HG02588 (cell line): ENCODE measurements around the gene GAGE12H.
"Not testable (repeated sequence)": the region's sequence is repeated elsewhere in the genome, so short reads cannot be mapped to it uniquely, and the experiment has no call there.

Source experiments
- ATAC-seq: cut with Tn5 transposase; IDR thresholded peaks from one replicate; pipeline ENCODE4 v1.9.1; 2021; ENCODE audit warnings: mild to moderate bottlenecking, moderate library complexity; ENCODE audit not compliant: unreplicated experiment

The GAGE12H gene, protein sequence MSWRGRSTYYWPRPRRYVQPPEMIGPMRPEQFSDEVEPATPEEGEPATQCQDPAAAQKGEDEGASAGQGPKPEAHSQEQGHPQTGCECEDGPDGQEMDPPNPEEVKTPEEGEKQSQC

DNA sequence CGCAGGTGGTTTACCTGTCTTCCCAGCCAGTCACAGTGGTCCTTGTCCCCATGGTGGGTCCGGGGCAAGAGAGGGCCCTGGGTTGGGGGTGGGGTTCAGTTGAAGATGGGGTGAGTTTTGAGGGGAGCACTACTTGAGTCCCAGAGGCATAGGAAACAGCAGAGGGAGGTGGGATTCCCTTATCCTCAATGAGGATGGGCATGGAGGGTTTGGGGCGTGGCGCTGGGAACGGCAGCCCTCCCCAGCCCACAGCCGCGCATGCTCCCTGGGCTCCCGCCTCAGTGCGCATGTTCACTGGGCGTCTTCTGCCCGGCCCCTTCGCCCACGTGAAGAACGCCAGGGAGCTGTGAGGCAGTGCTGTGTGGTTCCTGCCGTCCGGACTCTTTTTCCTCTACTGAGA, at the start of gene GAGE12H:
Gene GAGE12H, plus strand, starts transcription at position 301 of the 400 bp plus-strand sequence. CDS start 1,155 bp downstream, outside the sequence.
- not testable (repeated sequence) for ATAC-seq

DNA sequence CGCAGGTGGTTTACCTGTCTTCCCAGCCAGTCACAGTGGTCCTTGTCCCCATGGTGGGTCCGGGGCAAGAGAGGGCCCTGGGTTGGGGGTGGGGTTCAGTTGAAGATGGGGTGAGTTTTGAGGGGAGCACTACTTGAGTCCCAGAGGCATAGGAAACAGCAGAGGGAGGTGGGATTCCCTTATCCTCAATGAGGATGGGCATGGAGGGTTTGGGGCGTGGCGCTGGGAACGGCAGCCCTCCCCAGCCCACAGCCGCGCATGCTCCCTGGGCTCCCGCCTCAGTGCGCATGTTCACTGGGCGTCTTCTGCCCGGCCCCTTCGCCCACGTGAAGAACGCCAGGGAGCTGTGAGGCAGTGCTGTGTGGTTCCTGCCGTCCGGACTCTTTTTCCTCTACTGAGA, 47.9 kb upstream of the GAGE12H start, which contains the start of gene GAGE12C:
Gene GAGE12C, plus strand, starts transcription at position 301 of the 400 bp plus-strand sequence. CDS start 1,155 bp downstream, outside the sequence.
- not testable (repeated sequence) for ATAC-seq

DNA sequence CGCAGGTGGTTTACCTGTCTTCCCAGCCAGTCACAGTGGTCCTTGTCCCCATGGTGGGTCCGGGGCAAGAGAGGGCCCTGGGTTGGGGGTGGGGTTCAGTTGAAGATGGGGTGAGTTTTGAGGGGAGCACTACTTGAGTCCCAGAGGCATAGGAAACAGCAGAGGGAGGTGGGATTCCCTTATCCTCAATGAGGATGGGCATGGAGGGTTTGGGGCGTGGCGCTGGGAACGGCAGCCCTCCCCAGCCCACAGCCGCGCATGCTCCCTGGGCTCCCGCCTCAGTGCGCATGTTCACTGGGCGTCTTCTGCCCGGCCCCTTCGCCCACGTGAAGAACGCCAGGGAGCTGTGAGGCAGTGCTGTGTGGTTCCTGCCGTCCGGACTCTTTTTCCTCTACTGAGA, 38.3 kb upstream of the GAGE12H start, which contains the start of gene GAGE12D:
Gene GAGE12D, plus strand, starts transcription at position 301 of the 400 bp plus-strand sequence. CDS start 1,155 bp downstream, outside the sequence.
- not testable (repeated sequence) for ATAC-seq

DNA sequence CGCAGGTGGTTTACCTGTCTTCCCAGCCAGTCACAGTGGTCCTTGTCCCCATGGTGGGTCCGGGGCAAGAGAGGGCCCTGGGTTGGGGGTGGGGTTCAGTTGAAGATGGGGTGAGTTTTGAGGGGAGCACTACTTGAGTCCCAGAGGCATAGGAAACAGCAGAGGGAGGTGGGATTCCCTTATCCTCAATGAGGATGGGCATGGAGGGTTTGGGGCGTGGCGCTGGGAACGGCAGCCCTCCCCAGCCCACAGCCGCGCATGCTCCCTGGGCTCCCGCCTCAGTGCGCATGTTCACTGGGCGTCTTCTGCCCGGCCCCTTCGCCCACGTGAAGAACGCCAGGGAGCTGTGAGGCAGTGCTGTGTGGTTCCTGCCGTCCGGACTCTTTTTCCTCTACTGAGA, 28.8 kb upstream of the GAGE12H start, which contains the start of gene GAGE12E:
Gene GAGE12E, plus strand, starts transcription at position 301 of the 400 bp plus-strand sequence. CDS start 1,155 bp downstream, outside the sequence.
- ATAC-seq: not testable (repeated sequence)

DNA sequence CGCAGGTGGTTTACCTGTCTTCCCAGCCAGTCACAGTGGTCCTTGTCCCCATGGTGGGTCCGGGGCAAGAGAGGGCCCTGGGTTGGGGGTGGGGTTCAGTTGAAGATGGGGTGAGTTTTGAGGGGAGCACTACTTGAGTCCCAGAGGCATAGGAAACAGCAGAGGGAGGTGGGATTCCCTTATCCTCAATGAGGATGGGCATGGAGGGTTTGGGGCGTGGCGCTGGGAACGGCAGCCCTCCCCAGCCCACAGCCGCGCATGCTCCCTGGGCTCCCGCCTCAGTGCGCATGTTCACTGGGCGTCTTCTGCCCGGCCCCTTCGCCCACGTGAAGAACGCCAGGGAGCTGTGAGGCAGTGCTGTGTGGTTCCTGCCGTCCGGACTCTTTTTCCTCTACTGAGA, 19.2 kb upstream of the GAGE12H start, which contains the start of gene GAGE12F:
Gene GAGE12F, plus strand, starts transcription at position 301 of the 400 bp plus-strand sequence. CDS start 1,155 bp downstream, outside the sequence.
- ATAC-seq: not testable (repeated sequence)

DNA sequence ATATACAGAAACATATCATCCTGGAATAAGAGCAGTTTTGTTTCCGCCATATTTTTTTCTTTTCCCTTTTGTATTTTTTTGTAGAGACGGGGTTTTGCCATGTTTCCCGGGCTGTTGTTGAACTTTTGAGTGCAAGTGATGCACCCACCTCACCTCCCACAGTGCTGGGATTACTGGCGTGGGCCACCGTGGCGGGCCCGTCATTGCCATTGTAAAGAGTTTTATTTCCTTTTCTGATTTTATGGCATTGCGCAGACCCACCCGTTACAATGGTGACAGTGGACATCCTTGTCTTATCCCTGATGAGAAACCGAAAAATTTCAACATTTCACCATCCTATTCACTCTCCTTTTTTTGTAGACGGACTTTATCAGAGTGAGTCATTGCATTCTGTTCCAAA, 11.0 kb upstream of the GAGE12H start:
- ATAC-seq: not testable (repeated sequence)

DNA sequence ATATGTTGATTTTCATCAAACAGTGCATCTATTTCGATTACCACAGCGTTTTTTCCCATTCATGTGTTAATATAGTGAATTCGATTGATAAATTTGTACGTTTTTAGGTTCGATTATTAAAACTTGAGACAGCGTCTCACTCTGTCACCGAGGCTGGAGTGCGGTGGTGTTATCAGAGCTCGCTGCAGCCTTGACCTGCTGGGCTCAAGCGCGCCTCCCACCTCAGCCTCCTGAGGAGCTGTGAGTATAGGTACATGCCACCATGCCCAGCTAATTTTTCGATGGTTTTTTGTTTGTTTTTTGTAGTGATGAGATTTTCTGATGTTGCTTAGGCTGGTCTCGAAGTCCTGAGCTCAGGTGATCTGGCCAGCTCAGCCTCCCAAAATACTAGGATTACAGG, 10.6 kb upstream of the GAGE12H start:
- not testable (repeated sequence) for ATAC-seq

DNA sequence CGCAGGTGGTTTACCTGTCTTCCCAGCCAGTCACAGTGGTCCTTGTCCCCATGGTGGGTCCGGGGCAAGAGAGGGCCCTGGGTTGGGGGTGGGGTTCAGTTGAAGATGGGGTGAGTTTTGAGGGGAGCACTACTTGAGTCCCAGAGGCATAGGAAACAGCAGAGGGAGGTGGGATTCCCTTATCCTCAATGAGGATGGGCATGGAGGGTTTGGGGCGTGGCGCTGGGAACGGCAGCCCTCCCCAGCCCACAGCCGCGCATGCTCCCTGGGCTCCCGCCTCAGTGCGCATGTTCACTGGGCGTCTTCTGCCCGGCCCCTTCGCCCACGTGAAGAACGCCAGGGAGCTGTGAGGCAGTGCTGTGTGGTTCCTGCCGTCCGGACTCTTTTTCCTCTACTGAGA, 9.6 kb upstream of the GAGE12H start, which contains the start of gene GAGE12G:
Gene GAGE12G, plus strand, starts transcription at position 301 of the 400 bp plus-strand sequence. CDS start 1,155 bp downstream, outside the sequence.
- ATAC-seq: not testable (repeated sequence)

DNA sequence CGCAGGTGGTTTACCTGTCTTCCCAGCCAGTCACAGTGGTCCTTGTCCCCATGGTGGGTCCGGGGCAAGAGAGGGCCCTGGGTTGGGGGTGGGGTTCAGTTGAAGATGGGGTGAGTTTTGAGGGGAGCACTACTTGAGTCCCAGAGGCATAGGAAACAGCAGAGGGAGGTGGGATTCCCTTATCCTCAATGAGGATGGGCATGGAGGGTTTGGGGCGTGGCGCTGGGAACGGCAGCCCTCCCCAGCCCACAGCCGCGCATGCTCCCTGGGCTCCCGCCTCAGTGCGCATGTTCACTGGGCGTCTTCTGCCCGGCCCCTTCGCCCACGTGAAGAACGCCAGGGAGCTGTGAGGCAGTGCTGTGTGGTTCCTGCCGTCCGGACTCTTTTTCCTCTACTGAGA, 9.4 kb downstream of the GAGE12H start, which contains the start of gene GAGE2A:
Gene GAGE2A, plus strand, starts transcription at position 301 of the 400 bp plus-strand sequence. CDS start 1,155 bp downstream, outside the sequence.
- not testable (repeated sequence) for ATAC-seq

DNA sequence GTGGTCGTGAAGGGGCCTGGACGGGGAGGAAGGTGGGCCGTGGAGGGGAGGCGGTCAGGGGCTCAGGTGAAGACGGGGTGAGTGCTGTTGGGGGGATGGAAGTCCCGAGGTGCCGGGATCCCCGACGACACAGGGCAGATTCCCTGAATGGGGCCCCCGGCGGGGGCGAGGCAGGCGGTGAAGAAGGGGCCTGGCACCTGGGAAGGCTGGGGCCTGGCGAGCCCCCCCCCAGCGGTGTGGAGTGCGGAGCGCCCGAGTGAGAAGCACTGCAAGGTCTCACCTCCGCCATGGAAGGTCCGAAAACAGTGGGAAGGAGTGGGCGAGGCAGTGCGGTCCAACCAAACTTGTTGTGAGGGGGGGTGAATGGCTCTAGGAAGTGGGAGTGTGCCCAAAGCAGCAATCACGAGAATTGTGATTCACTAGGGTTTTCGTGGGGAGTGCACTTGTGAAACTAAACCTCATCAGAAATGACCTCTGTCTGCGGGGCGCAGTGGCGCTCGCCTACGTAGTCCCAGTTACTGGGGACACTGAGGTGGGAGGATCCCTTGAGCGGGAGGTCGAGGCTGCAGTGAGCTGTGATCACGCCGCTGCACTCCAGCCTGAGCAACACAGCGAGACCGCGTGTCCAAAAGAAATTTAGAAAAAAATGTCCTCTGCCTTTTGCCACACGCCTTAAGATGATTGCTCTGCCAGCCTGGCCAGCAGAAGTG, 10.2 kb downstream of the GAGE12H start:
- ATAC-seq: not testable (repeated sequence)

DNA sequence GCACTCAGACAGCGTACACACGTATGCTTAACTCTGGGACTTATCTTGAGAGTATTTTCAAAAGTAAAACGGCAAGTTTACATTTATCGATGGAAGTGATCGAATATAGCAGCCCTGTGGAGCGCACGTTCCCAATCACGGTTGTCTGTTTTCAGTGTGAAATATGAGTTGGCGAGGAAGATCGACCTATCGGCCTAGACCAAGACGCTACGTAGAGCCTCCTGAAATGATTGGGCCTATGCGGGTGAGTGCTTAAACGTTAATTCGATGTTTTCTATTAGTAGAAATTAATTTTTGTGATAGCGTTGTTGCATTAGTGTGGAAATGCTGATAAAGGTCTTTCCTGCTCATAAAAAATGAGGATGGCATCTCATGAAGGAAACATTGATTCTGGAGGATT, 10.7 kb downstream of the GAGE12H start:
- ATAC-seq: not testable (repeated sequence)

DNA sequence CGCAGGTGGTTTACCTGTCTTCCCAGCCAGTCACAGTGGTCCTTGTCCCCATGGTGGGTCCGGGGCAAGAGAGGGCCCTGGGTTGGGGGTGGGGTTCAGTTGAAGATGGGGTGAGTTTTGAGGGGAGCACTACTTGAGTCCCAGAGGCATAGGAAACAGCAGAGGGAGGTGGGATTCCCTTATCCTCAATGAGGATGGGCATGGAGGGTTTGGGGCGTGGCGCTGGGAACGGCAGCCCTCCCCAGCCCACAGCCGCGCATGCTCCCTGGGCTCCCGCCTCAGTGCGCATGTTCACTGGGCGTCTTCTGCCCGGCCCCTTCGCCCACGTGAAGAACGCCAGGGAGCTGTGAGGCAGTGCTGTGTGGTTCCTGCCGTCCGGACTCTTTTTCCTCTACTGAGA, 19.0 kb downstream of the GAGE12H start, which contains the start of gene GAGE1:
Gene GAGE1, plus strand, starts transcription at position 301 of the 400 bp plus-strand sequence. CDS start 1,155 bp downstream, outside the sequence.
- not testable (repeated sequence) for ATAC-seq

DNA sequence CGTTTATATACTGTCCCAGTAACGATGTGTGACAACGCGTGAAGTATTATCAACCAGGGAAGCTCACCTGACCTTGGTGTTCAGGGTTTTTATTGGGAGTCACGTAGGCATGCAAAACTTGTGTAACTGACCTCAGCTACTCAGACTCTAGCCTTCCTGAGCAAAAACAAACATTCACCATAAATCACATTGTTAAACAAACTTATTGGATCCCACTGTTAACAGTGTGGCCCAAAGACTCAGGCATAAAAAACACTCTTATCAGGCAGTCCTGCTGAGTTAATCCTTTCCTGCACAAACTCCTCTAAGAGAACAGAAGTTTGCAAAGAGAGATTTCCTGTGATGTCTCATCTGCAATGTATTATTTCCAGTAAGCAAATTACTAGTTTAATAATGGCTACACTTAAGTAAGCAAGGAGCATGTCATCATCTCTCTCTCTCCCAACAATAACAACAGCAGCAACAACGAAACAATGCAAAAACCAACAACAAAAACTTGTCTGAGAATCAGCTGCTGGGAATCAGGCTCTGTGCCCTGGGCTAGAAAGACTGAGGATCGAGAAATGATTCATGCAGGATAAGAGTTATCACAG, 31.1 kb downstream of the GAGE12H start:
- ATAC-seq: no peak

DNA sequence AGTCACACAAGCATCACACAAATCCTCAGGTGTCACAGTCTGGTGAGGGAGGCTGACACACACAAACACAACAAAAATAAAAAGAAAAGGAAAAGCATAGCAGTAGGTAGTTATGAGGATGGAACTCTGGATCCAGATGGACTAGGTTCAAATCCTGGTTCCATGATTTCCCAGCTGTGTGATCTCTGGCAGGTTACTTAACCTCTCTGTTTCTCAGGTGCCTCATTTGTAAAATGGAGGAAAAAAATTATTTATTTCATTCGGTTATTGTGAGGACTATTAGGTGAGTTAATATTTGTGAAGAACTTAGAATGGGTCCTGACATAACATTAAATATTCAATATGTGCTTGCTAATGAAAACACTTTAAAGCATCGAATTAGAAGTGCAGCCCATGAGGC, 38.8 kb downstream of the GAGE12H start:
- ATAC-seq: no peak

DNA sequence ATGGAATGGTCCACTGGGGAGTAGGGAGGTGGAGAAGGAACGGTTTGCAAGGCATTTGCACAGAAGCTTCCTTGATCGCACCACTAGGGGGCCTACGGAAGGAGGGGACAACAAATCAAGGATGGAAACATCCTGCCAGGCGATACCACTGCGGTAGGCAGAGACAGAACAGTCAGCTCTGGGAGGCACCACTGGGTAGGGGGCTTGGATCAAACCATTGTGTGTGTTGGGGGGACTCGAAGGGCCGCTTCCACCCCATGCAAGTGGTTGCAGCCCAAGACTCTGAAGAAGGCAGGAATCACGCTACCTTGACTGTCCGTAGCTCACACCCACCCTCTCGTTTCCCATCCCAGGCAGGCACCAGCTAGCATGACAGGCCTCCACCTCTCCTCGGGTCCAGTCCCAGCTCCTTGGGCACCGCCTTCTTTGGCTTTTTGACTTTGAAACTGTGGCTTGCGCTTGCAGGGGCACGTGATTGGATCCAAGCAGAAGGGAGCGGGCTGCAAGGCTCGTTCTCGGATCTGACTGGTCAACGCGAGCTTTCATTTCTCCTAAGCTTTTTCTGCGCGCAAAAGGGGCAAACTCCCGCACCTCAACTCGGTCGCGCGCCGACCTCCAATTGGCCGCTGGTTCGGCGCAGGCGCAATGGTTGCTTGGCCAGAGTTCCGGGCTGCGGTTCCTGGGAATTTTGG, 47.5 kb downstream of the GAGE12H start:
- ATAC-seq: no peak
